HepG2 (cell line): Measurements from ENCODE around the gene PRADC1. TPM values are rescaled to one million over a fixed set of nuclear protein-coding genes. Genes with fewer than 3 reads are reported as not detected.

Experiments used
- IKZF1 ChIP-seq: fragments of 450-650 bp; IDR thresholded peaks from 2 replicates; pipeline ENCODE4 v1.7.1; 2016
- KLF11 ChIP-seq: IDR thresholded peaks from 2 replicates; pipeline ENCODE4 v1.6.1; 2016; ENCODE audit warnings: missing compliant biosample characterization
- KLF13 ChIP-seq: sonication (generic); formaldehyde crosslinking; IDR thresholded peaks from 2 replicates; pipeline ENCODE4 v1.4.0; 2020; ENCODE audit warnings: mild to moderate bottlenecking, missing genetic modification reagents
- MIXL1 ChIP-seq: IDR thresholded peaks from 2 replicates; pipeline ENCODE4 v1.6.1; 2016
- NFKB2 ChIP-seq: sonication (generic); formaldehyde crosslinking; IDR thresholded peaks from 2 replicates; pipeline ENCODE4 v1.4.0; 2020; ENCODE audit warnings: missing genetic modification reagents, borderline replicate concordance
- NFKBIZ ChIP-seq: IDR thresholded peaks from 2 replicates; pipeline ENCODE4 v1.6.1; 2018; ENCODE audit warnings: missing genetic modification reagents, missing compliant biosample characterization
- PCBP2 ChIP-seq: fragments of 200-400 bp; formaldehyde crosslinking; optimal IDR thresholded peaks from 2 replicates; pipeline ENCODE3; 2018; ENCODE audit warnings: low read length, low read depth; ENCODE audit not compliant: poor library complexity, severe bottlenecking
- PPARG ChIP-seq: conservative IDR thresholded peaks from 2 replicates; pipeline ENCODE4 v1.6.1; 2016; ENCODE audit warnings: missing biosample characterization, missing genetic modification reagents
- RXRB ChIP-seq: IDR thresholded peaks from 2 replicates; pipeline ENCODE4 v1.6.1; 2016; ENCODE audit warnings: borderline replicate concordance, missing genetic modification reagents, missing compliant biosample characterization
- SMAD1 ChIP-seq: sonication (generic); formaldehyde crosslinking; IDR thresholded peaks from 2 replicates; pipeline ENCODE4 v1.4.0; 2020; ENCODE audit warnings: missing genetic modification reagents, low read depth, mild to moderate bottlenecking, borderline replicate concordance
- SP140L ChIP-seq: sonication (generic); formaldehyde crosslinking; IDR thresholded peaks from 2 replicates; pipeline ENCODE4 v1.4.0; 2020; ENCODE audit warnings: missing genetic modification reagents, borderline replicate concordance
- YEATS4 ChIP-seq: sonication (generic); formaldehyde crosslinking; IDR thresholded peaks from 2 replicates; pipeline ENCODE4 v1.4.0; 2020; ENCODE audit warnings: missing genetic modification reagents, borderline replicate concordance
- ZNF12 ChIP-seq: sonication (generic); formaldehyde crosslinking; IDR thresholded peaks from 2 replicates; pipeline ENCODE4 v1.5.0; 2020; ENCODE audit warnings: missing genetic modification reagents
- ZNF282 ChIP-seq: fragments of 450-650 bp; IDR thresholded peaks from 2 replicates; pipeline ENCODE4 v1.6.1; 2018; ENCODE audit not compliant: partially characterized antibody
- ZNF3 ChIP-seq: IDR thresholded peaks from 2 replicates; pipeline ENCODE4 v1.7.0; 2017; ENCODE audit warnings: inconsistent platforms
- ZNF512 ChIP-seq: sonication (generic); formaldehyde crosslinking; IDR thresholded peaks from 2 replicates; pipeline ENCODE4 v1.4.0; 2020; ENCODE audit warnings: mild to moderate bottlenecking, missing genetic modification reagents
- ZNF569 ChIP-seq: sonication (generic); formaldehyde crosslinking; IDR thresholded peaks from 2 replicates; pipeline ENCODE4 v1.5.0; 2020; ENCODE audit warnings: mild to moderate bottlenecking, missing genetic modification reagents, moderate library complexity, borderline replicate concordance
- ZNF572 ChIP-seq: sonication (generic); formaldehyde crosslinking; IDR thresholded peaks from 2 replicates; pipeline ENCODE4 v1.5.1; 2020; ENCODE audit warnings: mild to moderate bottlenecking, missing genetic modification reagents
- ZNF747 ChIP-seq: sonication (generic); formaldehyde crosslinking; IDR thresholded peaks from 2 replicates; pipeline ENCODE4 v1.8.1; 2023; ENCODE audit warnings: missing genetic modification reagents, mild to moderate bottlenecking, borderline replicate concordance
- polyA plus RNA-seq, 8 experiments: library from polyadenylated mRNA; depleted of rRNA in 3 of 8; stranded (reverse) in 7 of 8; unstranded in 1 of 8; fragments of >200 nt; fragmentation: Illumina TruSeq in 4 of 8; extraction: Trizol in 4 of 8; gene quantifications; 2 replicates each; pipeline versions ENCODE4 v1.2.1 to v1.2.3, GENCODE V29; 2011 to 2016; ENCODE audit warnings: low read depth in 4 of 8, missing spikeins in 1 of 8, mixed read lengths in 1 of 8; ENCODE audit not compliant: insufficient read depth in 1 of 8
- total RNA-seq, 5 experiments: library from RNA; depleted of rRNA; stranded (reverse); fragments of >200 nt; fragmentation: Illumina TruSeq; extraction: Trizol; gene quantifications; 2 replicates each; pipeline ENCODE4 v1.2.3, GENCODE V29; 2016; ENCODE audit warnings: low read depth in 1 of 5
- TF ChIP-seq, protein P1 (sequence below): IDR thresholded peaks from 2 replicates; pipeline ENCODE4 v1.6.1; 2016
- TF ChIP-seq, protein P2 (sequence below): IDR thresholded peaks from 2 replicates; pipeline ENCODE4 v1.6.1; 2018; ENCODE audit warnings: missing genetic modification reagents, mild to moderate bottlenecking, missing compliant biosample characterization
- TF ChIP-seq, protein P3 (sequence below): sonication (generic); formaldehyde crosslinking; IDR thresholded peaks from 2 replicates; pipeline ENCODE4 v1.4.0; 2020; ENCODE audit warnings: missing genetic modification reagents
- TF ChIP-seq, protein P4 (sequence below): sonication (generic); formaldehyde crosslinking; conservative IDR thresholded peaks from 2 replicates; pipeline ENCODE4 v1.8.0; 2022; ENCODE audit warnings: missing genetic modification reagents

Gene PRADC1
- total and polyA plus RNA-seq, 2 of the 13 experiments (the other 11 are each of a cell fraction or from before 2014, with no cell fraction given): 12.1 to 37.2 TPM

DNA sequence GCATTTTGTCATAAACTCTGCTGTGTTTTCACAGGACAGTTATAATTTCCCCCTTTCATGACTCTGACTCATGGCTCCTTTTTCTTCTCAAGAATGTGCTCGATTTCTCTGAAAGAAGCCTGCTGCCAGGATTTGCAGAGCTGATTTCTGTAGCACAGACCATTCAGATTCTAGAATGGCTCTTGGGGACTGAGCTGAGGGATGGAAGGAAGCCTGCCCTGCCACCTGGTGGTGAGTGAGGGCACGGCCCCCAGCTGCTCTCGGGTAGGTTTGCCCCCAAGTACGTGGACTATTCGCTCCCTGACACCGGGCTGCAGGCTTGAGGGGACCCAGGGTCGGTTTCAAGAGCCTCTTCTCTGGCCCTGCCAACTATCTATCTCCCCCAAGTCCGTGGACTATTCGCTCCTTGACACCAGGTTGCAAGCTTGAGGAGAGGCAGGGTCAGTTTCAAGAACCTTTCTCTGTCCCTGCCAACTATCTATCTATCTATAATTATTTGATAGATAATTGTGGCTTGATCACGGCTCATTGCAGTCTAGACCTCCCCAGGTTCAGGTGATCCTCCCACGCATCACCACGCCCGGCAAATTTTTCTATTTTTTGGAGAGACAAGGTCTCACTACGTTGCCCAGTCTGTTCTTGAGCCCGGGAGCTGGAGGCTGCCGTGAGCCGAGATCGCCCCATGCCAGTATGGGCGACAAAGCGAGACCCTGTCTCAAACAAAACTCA lies 20.4 kb downstream of the PRADC1 start (continued):
- no peak for TF ChIP-seq ZNF512 (CRISPR knock-in tag)
- 0 out of 2 replicates have a peak, but pooled peaks have one; percentile 35 for TF ChIP-seq SMAD1
- no peak for TF ChIP-seq PCBP2
- TF ChIP-seq, protein P1, sequence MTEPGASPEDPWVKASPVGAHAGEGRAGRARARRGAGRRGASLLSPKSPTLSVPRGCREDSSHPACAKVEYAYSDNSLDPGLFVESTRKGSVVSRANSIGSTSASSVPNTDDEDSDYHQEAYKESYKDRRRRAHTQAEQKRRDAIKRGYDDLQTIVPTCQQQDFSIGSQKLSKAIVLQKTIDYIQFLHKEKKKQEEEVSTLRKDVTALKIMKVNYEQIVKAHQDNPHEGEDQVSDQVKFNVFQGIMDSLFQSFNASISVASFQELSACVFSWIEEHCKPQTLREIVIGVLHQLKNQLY (CRISPR knock-in tag): no peak
- no peak for TF ChIP-seq ZNF569 (CRISPR knock-in tag)
- TF ChIP-seq, protein P2, sequence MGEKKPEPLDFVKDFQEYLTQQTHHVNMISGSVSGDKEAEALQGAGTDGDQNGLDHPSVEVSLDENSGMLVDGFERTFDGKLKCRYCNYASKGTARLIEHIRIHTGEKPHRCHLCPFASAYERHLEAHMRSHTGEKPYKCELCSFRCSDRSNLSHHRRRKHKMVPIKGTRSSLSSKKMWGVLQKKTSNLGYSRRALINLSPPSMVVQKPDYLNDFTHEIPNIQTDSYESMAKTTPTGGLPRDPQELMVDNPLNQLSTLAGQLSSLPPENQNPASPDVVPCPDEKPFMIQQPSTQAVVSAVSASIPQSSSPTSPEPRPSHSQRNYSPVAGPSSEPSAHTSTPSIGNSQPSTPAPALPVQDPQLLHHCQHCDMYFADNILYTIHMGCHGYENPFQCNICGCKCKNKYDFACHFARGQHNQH (CRISPR knock-in tag): no peak
- TF ChIP-seq ZNF3 (CRISPR knock-in tag): peak; percentile 7; the same call in 1 of the 2 replicates
- TF ChIP-seq, protein P3, sequence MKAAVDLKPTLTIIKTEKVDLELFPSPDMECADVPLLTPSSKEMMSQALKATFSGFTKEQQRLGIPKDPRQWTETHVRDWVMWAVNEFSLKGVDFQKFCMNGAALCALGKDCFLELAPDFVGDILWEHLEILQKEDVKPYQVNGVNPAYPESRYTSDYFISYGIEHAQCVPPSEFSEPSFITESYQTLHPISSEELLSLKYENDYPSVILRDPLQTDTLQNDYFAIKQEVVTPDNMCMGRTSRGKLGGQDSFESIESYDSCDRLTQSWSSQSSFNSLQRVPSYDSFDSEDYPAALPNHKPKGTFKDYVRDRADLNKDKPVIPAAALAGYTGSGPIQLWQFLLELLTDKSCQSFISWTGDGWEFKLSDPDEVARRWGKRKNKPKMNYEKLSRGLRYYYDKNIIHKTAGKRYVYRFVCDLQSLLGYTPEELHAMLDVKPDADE (CRISPR knock-in tag): no peak
- no peak; the same call in 1 of the 2 replicates for TF ChIP-seq SP140L (CRISPR knock-in tag)
- 0 out of 2 replicates have a peak, but pooled peaks have one; percentile 3 for TF ChIP-seq ZNF747
- no peak for TF ChIP-seq ZNF12 (CRISPR knock-in tag)
- TF ChIP-seq ZNF572 (CRISPR knock-in tag): peak; percentile 26; the same call in 1 of the 2 replicates
- no peak for TF ChIP-seq KLF11 (CRISPR knock-in tag)
- TF ChIP-seq YEATS4: no peak; the same call in 1 of the 2 replicates
- no peak for TF ChIP-seq NFKBIZ (CRISPR knock-in tag)
- TF ChIP-seq KLF13: no peak
- TF ChIP-seq NFKB2 (CRISPR knock-in tag): no peak; the same call in 1 of the 2 replicates
- 0 out of 2 replicates have a peak, but pooled peaks have one; percentile 26 for TF ChIP-seq PPARG (CRISPR knock-in tag)
- no peak for TF ChIP-seq IKZF1
- TF ChIP-seq, protein P4, sequence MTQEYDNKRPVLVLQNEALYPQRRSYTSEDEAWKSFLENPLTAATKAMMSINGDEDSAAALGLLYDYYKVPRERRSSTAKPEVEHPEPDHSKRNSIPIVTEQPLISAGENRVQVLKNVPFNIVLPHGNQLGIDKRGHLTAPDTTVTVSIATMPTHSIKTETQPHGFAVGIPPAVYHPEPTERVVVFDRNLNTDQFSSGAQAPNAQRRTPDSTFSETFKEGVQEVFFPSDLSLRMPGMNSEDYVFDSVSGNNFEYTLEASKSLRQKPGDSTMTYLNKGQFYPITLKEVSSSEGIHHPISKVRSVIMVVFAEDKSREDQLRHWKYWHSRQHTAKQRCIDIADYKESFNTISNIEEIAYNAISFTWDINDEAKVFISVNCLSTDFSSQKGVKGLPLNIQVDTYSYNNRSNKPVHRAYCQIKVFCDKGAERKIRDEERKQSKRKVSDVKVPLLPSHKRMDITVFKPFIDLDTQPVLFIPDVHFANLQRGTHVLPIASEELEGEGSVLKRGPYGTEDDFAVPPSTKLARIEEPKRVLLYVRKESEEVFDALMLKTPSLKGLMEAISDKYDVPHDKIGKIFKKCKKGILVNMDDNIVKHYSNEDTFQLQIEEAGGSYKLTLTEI: no peak
- TF ChIP-seq MIXL1: no peak
- TF ChIP-seq RXRB (CRISPR knock-in tag): no peak
- no peak for TF ChIP-seq ZNF282
